K562 (cell line): ENCODE results near the gene SMCO4. TPM values are rescaled to one million over a fixed set of nuclear protein-coding genes. Genes with fewer than 3 reads are reported as not detected.
A peak's percentile ranks its signal among the peaks of the same experiment; 100 is the strongest.

ENCODE experiments used
- ATAC-seq: fragments of 200-7000 bp; cut with Tn5 transposase; 3 replicates; pipeline ENCODE4 v1.9.1; 2020; ENCODE audit warnings: moderate library complexity
- BruUV-seq: library from RNA; stranded (reverse); fragments of 400-500 nt; replicated peaks from 2 replicates; lab custom pipeline; 2021; lab: Mats Ljungman, UMichigan
- CTCF ChIA-PET: fragments of 300-600 bp; formaldehyde crosslinking; extraction: SDS; loops from one replicate; lab custom pipeline; 2021; ENCODE audit warnings: low intra/inter-chr PET ratio; lab: Yijun Ruan, JAX
- POLR2A ChIA-PET: fragments of 300-600, 350-650 bp; sonication (Branson Sonifier 250); formaldehyde crosslinking; extraction: SDS; loops from one replicate; lab custom pipeline; 2021; ENCODE audit warnings: antibody characterized with exemption, inconsistent platforms; lab: Yijun Ruan, JAX
- DNase-seq, 4 experiments: peaks; one replicate each; pipeline versions ENCODE4 v3.0.0 to v3.0.0-alpha.2; 2011 to 2018; ENCODE audit warnings: low spot score in 3 of 4, mixed read lengths in 3 of 4; ENCODE audit errors: extremely low read depth in 1 of 4
- FAIRE-seq: peaks from 2 replicates; lab custom pipeline; 2011; peaks lifted over from hg19 to GRCh38; lab: Jason Lieb, UNC
- H2AFZ ChIP-seq: 2 replicates; pipeline ENCODE4 v1.6.0; 2011; ENCODE audit warnings: low read depth, low read length, control low read depth, inconsistent platforms
- H3K27ac ChIP-seq: fragments of 200-600 bp; 3 replicates; pipeline ENCODE4 v1.8.0; 2011; ENCODE audit warnings: low read depth, mild to moderate bottlenecking, control low read depth, inconsistent platforms, low read length, moderate library complexity, mixed read lengths; ENCODE audit errors: extremely low read depth
- H3K27me3 ChIP-seq, 2 experiments: fragments of 300-600 bp in 1 of 2; 2 replicates in 1 of 2; 3 replicates in 1 of 2; pipeline versions ENCODE4 v1.6.0 to v1.8.0; 2011; ENCODE audit warnings: inconsistent platforms in 2 of 2, low read length in 2 of 2, mild to moderate bottlenecking in 1 of 2, mixed read lengths in 1 of 2, moderate library complexity in 1 of 2; ENCODE audit not compliant: control insufficient read depth in 2 of 2, insufficient read depth in 2 of 2
- H3K36me3 ChIP-seq: fragments of 300-600 bp; 3 replicates; pipeline ENCODE4 v1.8.0; 2011; ENCODE audit warnings: mild to moderate bottlenecking, low read length, inconsistent platforms; ENCODE audit not compliant: control insufficient read depth, insufficient read depth
- H3K4me1 ChIP-seq, 2 experiments: fragments of 200-600 bp in 1 of 2; replicated peaks in 1 of 2; 2 replicates in 1 of 2; 3 replicates in 1 of 2; pipeline versions ENCODE4 v1.5.1 to v1.8.0; 2011; ENCODE audit warnings: inconsistent platforms in 2 of 2, low read length in 2 of 2, mild to moderate bottlenecking in 1 of 2, mixed read lengths in 1 of 2, moderate library complexity in 1 of 2; ENCODE audit not compliant: control insufficient read depth in 2 of 2, insufficient read depth in 2 of 2
- H3K4me2 ChIP-seq: 2 replicates; pipeline ENCODE4 v1.6.1; 2011; ENCODE audit warnings: low read length, control low read depth, inconsistent platforms, mixed read lengths; ENCODE audit not compliant: insufficient read depth
- H3K4me3 ChIP-seq: fragments of 200-600 bp; sonication (generic), shearing (Covaris generic); 2 replicates; pipeline ENCODE4 v1.5.1; 2016; ENCODE audit warnings: control low read depth, inconsistent platforms
- H3K79me2 ChIP-seq: fragments of 200-600 bp; 3 replicates; pipeline ENCODE4 v1.8.0; 2011; ENCODE audit warnings: low read length, inconsistent platforms; ENCODE audit not compliant: control insufficient read depth, insufficient read depth
- H3K9ac ChIP-seq, 2 experiments: 2 replicates each; pipeline versions ENCODE4 v1.6.0 to v1.6.1; 2011; ENCODE audit warnings: low read depth in 2 of 2, low read length in 2 of 2, control low read depth in 1 of 2, inconsistent platforms in 1 of 2, mild to moderate bottlenecking in 1 of 2, mixed read lengths in 1 of 2; ENCODE audit not compliant: insufficient read depth in 1 of 2
- H3K9me1 ChIP-seq: one replicate; pipeline ENCODE4 v1.6.0; 2011; ENCODE audit warnings: inconsistent platforms, mild to moderate bottlenecking, low read length, moderate library complexity; ENCODE audit not compliant: control insufficient read depth, insufficient read depth
- H3K9me3 ChIP-seq: replicated peaks from 2 replicates; pipeline ENCODE4 v1.5.1; 2011; ENCODE audit warnings: low read depth, low read length, inconsistent platforms; ENCODE audit not compliant: control insufficient read depth, insufficient read depth
- H4K20me1 ChIP-seq: replicated peaks from 2 replicates; pipeline ENCODE4 v1.6.1; 2011; ENCODE audit warnings: low read length, inconsistent platforms, mixed read lengths; ENCODE audit not compliant: control insufficient read depth, insufficient read depth
- SAFB2 ChIP-seq: fragments of 200-400 bp; formaldehyde crosslinking; IDR thresholded peaks from 2 replicates; pipeline ENCODE4 v1.6.1; 2018; ENCODE audit warnings: borderline replicate concordance, low read length, low read depth, moderate library complexity; ENCODE audit not compliant: severe bottlenecking
- WGBS: fragments of 100-300 bp; shearing (Covaris generic); methylation state at CpG from one replicate; pipeline ENCODE4 v1.1.6; 2016; ENCODE audit warnings: low coverage, mixed read lengths; ENCODE audit not compliant: insufficient coverage; ENCODE audit errors: missing lambda C conversion rate; 5-methylcytosine and 5-hydroxymethylcytosine counted together
- in situ Hi-C: fragments of 300-500 bp; cut with MboI; formaldehyde crosslinking; loops from 4 replicates; pipeline ENCODE4 v1.15.0; 2018; ENCODE audit warnings: inconsistent platforms, mixed read lengths
- intact Hi-C: fragments of 100-400 bp; cut with micrococcal nuclease; formaldehyde crosslinking; loops from 2 replicates; pipeline ENCODE4 v1.14.2; 2022
- polyA plus RNA-seq, 8 experiments: library from polyadenylated mRNA; depleted of rRNA in 4 of 8; stranded (reverse) in 5 of 8; unstranded in 3 of 8; fragments of >200 nt; fragmentation: Nextera tagmentation in 2 of 8; fragmentation: Illumina TruSeq in 1 of 8; extraction: Ambion mirVana in 2 of 8; extraction: Trizol in 1 of 8; gene quantifications; 2 replicates each; pipeline versions ENCODE4 v1.2.1 to v1.2.3, GENCODE V29; 2011 to 2014; ENCODE audit warnings: inconsistent platforms in 1 of 8, missing spikeins in 1 of 8
- total RNA-seq, 7 experiments: library from RNA; depleted of rRNA in 6 of 7; stranded (reverse); fragments of >200 nt in 6 of 7; fragmentation: Illumina TruSeq in 2 of 7; extraction: Trizol in 2 of 7; gene quantifications; 2 replicates each; pipeline versions ENCODE4 v1.2.1 to v1.2.3, GENCODE V29; 2011 to 2021; ENCODE audit warnings: low replicate concordance in 1 of 7
- TF ChIP-seq, protein P1 (sequence below), 2 experiments: IDR thresholded peaks in 1 of 2; conservative IDR thresholded peaks in 1 of 2; 2 replicates each; pipeline ENCODE4 v1.6.1; 2016; ENCODE audit warnings: low read depth in 2 of 2, mild to moderate bottlenecking in 1 of 2, missing compliant biosample characterization in 1 of 2, missing genetic modification characterization in 1 of 2, moderate library complexity in 1 of 2

The SMCO4 gene
- total and polyA plus RNA-seq, 9 of the 15 experiments (the other 6 are each of a cell fraction or from before 2014, with no cell fraction given) = 1.8 to 27.8 (median 15.3) TPM

DNA sequence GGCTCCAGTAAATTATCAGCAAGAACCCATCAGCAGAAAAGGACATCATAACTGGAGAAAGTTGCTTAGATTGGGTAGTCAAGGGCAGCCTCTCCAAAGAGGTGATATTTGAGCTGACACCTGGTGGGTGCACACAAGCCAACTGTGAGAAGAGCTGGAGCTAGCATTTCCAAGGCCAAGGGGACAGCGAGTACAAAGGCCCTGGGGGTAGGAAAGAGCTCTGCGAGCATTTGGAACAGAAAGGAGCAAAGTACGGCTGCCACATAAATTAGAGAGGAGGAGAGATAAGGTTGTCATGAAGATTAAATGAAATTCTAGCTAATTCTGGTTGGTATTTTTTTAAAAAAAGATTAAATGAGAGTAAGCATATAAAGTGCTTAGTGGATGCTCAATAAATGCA is 21.7 kb upstream of the SMCO4 start:
- WGBS = 4% methylated on average over 3 of the region's 3 CpGs
- DNase-seq = no peak
- H3K9ac ChIP-seq = no peak overlapping the region
- CTCF ChIA-PET = no interaction called here
- no peak for ATAC-seq
- no peaks in the 10 kb centered on the region for H3K36me3 ChIP-seq
- no peak overlapping the region for H3K4me3 ChIP-seq
- no TSS peak for BruUV-seq
- H3K79me2 ChIP-seq = no peaks in the 10 kb centered on the region
- in situ Hi-C loops = no loop called here
- intact Hi-C loops = no loop called here
- no peak overlapping the region for H3K4me2 ChIP-seq
- H2AFZ ChIP-seq = no peak overlapping the region
- no peaks in the 10 kb centered on the region for H3K9me1 ChIP-seq
- no peaks in the 10 kb centered on the region for H3K4me1 ChIP-seq
- H3K27ac ChIP-seq = no peak overlapping the region
- peaks cover 4 to 10% of the 10 kb centered on the region in 2 experiments; a peak in 3 of 5 replicates for H3K27me3 ChIP-seq
- TF ChIP-seq SAFB2 = no peak
- TF ChIP-seq, protein P1, sequence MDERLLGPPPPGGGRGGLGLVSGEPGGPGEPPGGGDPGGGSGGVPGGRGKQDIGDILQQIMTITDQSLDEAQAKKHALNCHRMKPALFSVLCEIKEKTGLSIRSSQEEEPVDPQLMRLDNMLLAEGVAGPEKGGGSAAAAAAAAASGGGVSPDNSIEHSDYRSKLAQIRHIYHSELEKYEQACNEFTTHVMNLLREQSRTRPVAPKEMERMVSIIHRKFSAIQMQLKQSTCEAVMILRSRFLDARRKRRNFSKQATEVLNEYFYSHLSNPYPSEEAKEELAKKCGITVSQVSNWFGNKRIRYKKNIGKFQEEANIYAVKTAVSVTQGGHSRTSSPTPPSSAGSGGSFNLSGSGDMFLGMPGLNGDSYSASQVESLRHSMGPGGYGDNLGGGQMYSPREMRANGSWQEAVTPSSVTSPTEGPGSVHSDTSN (CRISPR knock-in tag; IDR thresholded peaks at IDR 0.05; ENCODE audit: low read depth) = no peak
- TF ChIP-seq, protein P1 (tag; conservative IDR thresholded peaks at IDR 0.05; ENCODE audit: low read depth) = peak; percentile 41; the same call in 1 of the 2 replicates
- TF ChIP-seq, all 486 proteins: peak for 1
- no peak for FAIRE-seq
- POLR2A ChIA-PET = no interaction called here
- no peaks in the 10 kb centered on the region for H3K9me3 ChIP-seq
- no peaks in the 10 kb centered on the region; the same call in 1 of the 2 replicates for H4K20me1 ChIP-seq
